Pulmonary artery endothelial cell (primary cell): ENCODE results near the gene THRB. TPM values are rescaled to one million over a fixed set of nuclear protein-coding genes. Genes with fewer than 3 reads are reported as not detected.

Experiments
- DNase-seq: peaks from one replicate; pipeline ENCODE4 v3.0.0-alpha.2; 2011; ENCODE audit warnings: low read depth, low spot score
- total RNA-seq: library from RNA; depleted of rRNA; stranded (reverse); fragments of >200 nt; gene quantifications from 2 replicates; pipeline ENCODE4 v1.2.3, GENCODE V29; 2014

Gene THRB
- total RNA-seq, 1 donor from 2014 or later, result 0.33 TPM

- DNase-seq, result no peak
Measured at GRCh38 chr3:24354230-24354629, 140.4 kb downstream of the THRB start.

- no peak for DNase-seq
Measured at GRCh38 chr3:24352893-24353553, 141.6 kb downstream of the THRB start.

- peak; percentile 33 for DNase-seq
Measured at GRCh38 chr3:24351779-24352469, 142.7 kb downstream of the THRB start.

- no peak for DNase-seq
Measured at GRCh38 chr3:24349367-24350019, 145.2 kb downstream of the THRB start.

GRCh38 chr3:24348348-24348747 lies 146.3 kb downstream of the THRB start:
- DNase-seq, result no peak

- no peak for DNase-seq
Measured at GRCh38 chr3:24344784-24345439, 149.7 kb downstream of the THRB start.

GRCh38 chr3:24343084-24343783 lies 151.4 kb downstream of the THRB start:
- DNase-seq, result no peak

- no peak for DNase-seq
Measured at GRCh38 chr3:24342275-24342674, 152.4 kb downstream of the THRB start.

- no peak for DNase-seq
Measured at GRCh38 chr3:24341668-24342067, 153.0 kb downstream of the THRB start.

GRCh38 chr3:24340966-24341365 lies 153.7 kb downstream of the THRB start:
- no peak for DNase-seq

GRCh38 chr3:24340161-24340560 lies 154.5 kb downstream of the THRB start:
- no peak for DNase-seq

GRCh38 chr3:24339266-24339825 lies 155.3 kb downstream of the THRB start:
- no peak for DNase-seq

- DNase-seq, result no peak
Measured at GRCh38 chr3:24338409-24339130, 156.1 kb downstream of the THRB start.

- no peak for DNase-seq
Measured at GRCh38 chr3:24336101-24336500, 158.5 kb downstream of the THRB start.

- DNase-seq, result no peak
Measured at GRCh38 chr3:24332092-24332491, 162.6 kb downstream of the THRB start.

- DNase-seq, result no peak
Measured at GRCh38 chr3:24323272-24323671, 171.4 kb downstream of the THRB start.

- no peak for DNase-seq
Measured at GRCh38 chr3:24320601-24321000, 174.0 kb downstream of the THRB start.

GRCh38 chr3:24318677-24319287 lies 175.9 kb downstream of the THRB start:
- no peak for DNase-seq

- DNase-seq, result no peak
Measured at GRCh38 chr3:24316887-24317383, 177.7 kb downstream of the THRB start.

GRCh38 chr3:24315971-24316370 lies 178.7 kb downstream of the THRB start:
- no peak for DNase-seq
